ENCODE measurements around the gene ZNF841. TPM values are rescaled to one million over a fixed set of nuclear protein-coding genes. Genes with fewer than 3 reads are reported as not detected.
"Not testable (repeated sequence)": the region's sequence is repeated elsewhere in the genome, so short reads cannot be mapped to it uniquely, and the experiment has no call there.

The ZNF841 gene
- total RNA-seq, 1 experiment from 2014 or later = 1.8 TPM

GRCh38 chr19:52086481-52086880 lies 9.1 kb downstream of the ZNF841 start:
- in situ Hi-C loops (cut with HindIII; ENCODE audit: low sequenced_read_pairs) = no loop called here
- DNase-seq (ENCODE audit: low spot score) = no peak

GRCh38 chr19:52070496-52070895 lies 25.1 kb downstream of the ZNF841 start:
- in situ Hi-C loops (cut with HindIII; ENCODE audit: low sequenced_read_pairs) = no loop called here

GRCh38 chr19:52069653-52070052 lies 25.9 kb downstream of the ZNF841 start:
- in situ Hi-C loops (cut with HindIII; ENCODE audit: low sequenced_read_pairs) = no loop called here
- no peak for DNase-seq (ENCODE audit: low spot score)

More at GRCh38 chr19:52070496-52070895, 25.1 kb downstream of the ZNF841 start:
- no peak for DNase-seq (ENCODE audit: low spot score)

- in situ Hi-C loops (cut with HindIII; ENCODE audit: low sequenced_read_pairs) = no loop called here
- no peak for DNase-seq (ENCODE audit: low spot score)
Measured at GRCh38 chr19:52066258-52066863, 29.2 kb downstream of the ZNF841 start.

GRCh38 chr19:52065399-52065798 lies 30.2 kb downstream of the ZNF841 start:
- no peak for DNase-seq (ENCODE audit: low spot score)
- in situ Hi-C loops (cut with HindIII; ENCODE audit: low sequenced_read_pairs) = no loop called here

- in situ Hi-C loops (cut with HindIII; ENCODE audit: low sequenced_read_pairs); DNase-seq (ENCODE audit: low spot score): not testable (repeated sequence)
Measured at GRCh38 chr19:52056480-52056879, 39.1 kb downstream of the ZNF841 start.

- in situ Hi-C loops (cut with HindIII; ENCODE audit: low sequenced_read_pairs); DNase-seq (ENCODE audit: low spot score): not testable (repeated sequence)
Measured at GRCh38 chr19:52051736-52052135, 43.8 kb downstream of the ZNF841 start.

GRCh38 chr19:52048555-52049501 lies 46.7 kb downstream of the ZNF841 start, which contains the start of gene ZNF432:
ZNF432 (minus strand) TSS chr19:52048838; CDS start chr19:52046868, 1,970 bp downstream.
- in situ Hi-C loops (cut with HindIII; ENCODE audit: low sequenced_read_pairs) = no loop called here
- DNase-seq (ENCODE audit: low spot score) = peak; percentile 93

- in situ Hi-C loops (cut with HindIII; ENCODE audit: low sequenced_read_pairs) = no loop called here
- DNase-seq (ENCODE audit: low spot score) = no peak
Measured at GRCh38 chr19:52039169-52039568, 56.4 kb downstream of the ZNF841 start.

- in situ Hi-C loops (cut with HindIII; ENCODE audit: low sequenced_read_pairs) = no loop called here
- no peak for DNase-seq (ENCODE audit: low spot score)
Measured at GRCh38 chr19:52034051-52034728, 61.4 kb downstream of the ZNF841 start.

- no peak for DNase-seq (ENCODE audit: low spot score)
- in situ Hi-C loops (cut with HindIII; ENCODE audit: low sequenced_read_pairs) = no loop called here
Measured at GRCh38 chr19:52028780-52029123, 66.8 kb downstream of the ZNF841 start.

GRCh38 chr19:52028027-52028779 lies 67.4 kb downstream of the ZNF841 start, which contains the start of gene ZNF614:
ZNF614 (minus strand) TSS chr19:52028379; CDS start chr19:52025745, 2,634 bp downstream.
- DNase-seq (ENCODE audit: low spot score) = peak; percentile 94
- in situ Hi-C loops (cut with HindIII; ENCODE audit: low sequenced_read_pairs) = no loop called here

- in situ Hi-C loops (cut with HindIII; ENCODE audit: low sequenced_read_pairs); DNase-seq (ENCODE audit: low spot score): not testable (repeated sequence)
Measured at GRCh38 chr19:52026255-52026990, 69.1 kb downstream of the ZNF841 start.

- in situ Hi-C loops (cut with HindIII; ENCODE audit: low sequenced_read_pairs) = not testable (repeated sequence)
Measured at GRCh38 chr19:52024478-52024877, 71.1 kb downstream of the ZNF841 start.

GRCh38 chr19:52022193-52022592 lies 73.4 kb downstream of the ZNF841 start:
- in situ Hi-C loops (cut with HindIII; ENCODE audit: low sequenced_read_pairs) = no loop called here
- DNase-seq (ENCODE audit: low spot score) = no peak

More at GRCh38 chr19:52024478-52024877, 71.1 kb downstream of the ZNF841 start:
- DNase-seq (ENCODE audit: low spot score) = not testable (repeated sequence)

GRCh38 chr19:52020506-52020905 lies 75.1 kb downstream of the ZNF841 start:
- in situ Hi-C loops (cut with HindIII; ENCODE audit: low sequenced_read_pairs) = no loop called here
- no peak for DNase-seq (ENCODE audit: low spot score)
